GM06990 (cell line): ENCODE results near the gene HIP1.
"Not testable (repeated sequence)": the region's sequence is repeated elsewhere in the genome, so short reads cannot be mapped to it uniquely, and the experiment has no call there.

Experiments used
- DNase-seq: peaks from one replicate; pipeline ENCODE4 v3.0.0-alpha.2; 2011; ENCODE audit not compliant: insufficient read length; ENCODE audit errors: extremely low read depth
- H3K27me3 ChIP-seq: replicated peaks from 2 replicates; pipeline ENCODE4 v1.6.0; 2011; ENCODE audit warnings: low read length; ENCODE audit not compliant: control insufficient read depth, insufficient read depth
- H3K36me3 ChIP-seq: 2 replicates; pipeline ENCODE4 v1.5.1; 2011; ENCODE audit warnings: low read length; ENCODE audit not compliant: control insufficient read depth, insufficient read depth
- H3K4me3 ChIP-seq: replicated peaks from 2 replicates; pipeline ENCODE4 v1.5.1; 2011; ENCODE audit warnings: low read depth, mild to moderate bottlenecking, control low read depth, low read length
- CTCF ChIP-seq: IDR thresholded peaks from 2 replicates; pipeline ENCODE4 v1.5.1; 2011; ENCODE audit warnings: low read length, control low read depth, mild to moderate bottlenecking, inconsistent platforms; ENCODE audit not compliant: insufficient read depth, poor library complexity, severe bottlenecking

Gene HIP1

GRCh38 chr7:75575488-75576121 lies 163.1 kb downstream of the HIP1 start:
- TF ChIP-seq CTCF = no peak
- DNase-seq = no peak
- no peaks in the 10 kb centered on the region for H3K27me3 ChIP-seq
- no peaks in the 10 kb centered on the region for H3K36me3 ChIP-seq
- H3K4me3 ChIP-seq = no peak overlapping the region

GRCh38 chr7:75573477-75574019 lies 165.2 kb downstream of the HIP1 start:
- no peak overlapping the region for H3K4me3 ChIP-seq
- no peaks in the 10 kb centered on the region for H3K27me3 ChIP-seq
- no peak for DNase-seq
- no peaks in the 10 kb centered on the region for H3K36me3 ChIP-seq
- no peak for TF ChIP-seq CTCF

- TF ChIP-seq CTCF = no peak
- no peaks in the 10 kb centered on the region for H3K27me3 ChIP-seq
- DNase-seq = no peak
- no peak overlapping the region for H3K4me3 ChIP-seq
- H3K36me3 ChIP-seq = no peaks in the 10 kb centered on the region
These were observed 165.9 kb downstream of the HIP1 start for GRCh38 chr7:75572814-75573213.

- no peak overlapping the region for H3K4me3 ChIP-seq
- TF ChIP-seq CTCF = no peak
- DNase-seq = no peak
- H3K36me3 ChIP-seq = no peaks in the 10 kb centered on the region
- H3K27me3 ChIP-seq = no peaks in the 10 kb centered on the region
These were observed 166.3 kb downstream of the HIP1 start for GRCh38 chr7:75572396-75572795.

- no peaks in the 10 kb centered on the region for H3K27me3 ChIP-seq
- no peak for TF ChIP-seq CTCF
- H3K4me3 ChIP-seq = no peak overlapping the region
- DNase-seq = no peak
- no peaks in the 10 kb centered on the region for H3K36me3 ChIP-seq
These were observed 167.5 kb downstream of the HIP1 start for GRCh38 chr7:75571209-75571608.

- not testable (repeated sequence) for H3K4me3 ChIP-seq, H3K27me3 ChIP-seq, DNase-seq, H3K36me3 ChIP-seq
These were observed 169.0 kb downstream of the HIP1 start for GRCh38 chr7:75569629-75570282.
